Urinary bladder (tissue), 4 donors: ENCODE data around the gene MRPS18B. TPM values are rescaled to one million over a fixed set of nuclear protein-coding genes. Genes with fewer than 3 reads are reported as not detected.
"Not testable (repeated sequence)": the region's sequence is repeated elsewhere in the genome, so short reads cannot be mapped to it uniquely, and the experiment has no call there.

Experiments
- DNase-seq: peaks from one replicate; pipeline ENCODE4 v3.0.0-alpha.2; 2015; ENCODE audit errors: extremely low spot score
- H3K27ac ChIP-seq: one replicate; pipeline ENCODE4 v1.5.1; 2013; ENCODE audit warnings: low read depth, mild to moderate bottlenecking, moderate library complexity
- H3K36me3 ChIP-seq: one replicate; pipeline ENCODE4 v1.6.1; 2013; ENCODE audit warnings: mild to moderate bottlenecking, moderate library complexity; ENCODE audit not compliant: insufficient read depth
- H3K4me1 ChIP-seq: one replicate; pipeline ENCODE4 v1.6.1; 2013; ENCODE audit warnings: mild to moderate bottlenecking, moderate library complexity; ENCODE audit not compliant: insufficient read depth
- H3K4me3 ChIP-seq: one replicate; pipeline ENCODE4 v1.5.1; 2013; ENCODE audit warnings: low read depth, low read length
- WGBS: extraction: QIAGEN DNeasy Blood & Tissue Kit; methylation state at CpG from one replicate; pipeline ENCODE4 v1.1.7; 2013; 5-methylcytosine and 5-hydroxymethylcytosine counted together
- polyA plus RNA-seq: library from polyadenylated mRNA; stranded (reverse); fragments of 200-250 nt; gene quantifications from one replicate; pipeline ENCODE4 v1.2.3, GENCODE V29; 2013
- total RNA-seq: library from RNA; depleted of rRNA; stranded (reverse); fragments of >200 nt; gene quantifications from one replicate; pipeline ENCODE4 v1.2.3, GENCODE V29; 2014
- donor health status: healthy with polysubstance abuse.
- donor health status: healthy.

Gene MRPS18B
- total and polyA plus RNA-seq, 2 donors, result 58.6 to 64.7 TPM

- not testable (repeated sequence) for H3K27ac ChIP-seq, DNase-seq, H3K4me1 ChIP-seq, H3K36me3 ChIP-seq, H3K4me3 ChIP-seq
- 76% methylated on average over 15 of the region's 15 CpGs for WGBS
Observed at GRCh38 chr6:30597315-30598144, 20.1 kb upstream of the MRPS18B start.

GRCh38 chr6:30598912-30599624 is 18.6 kb upstream of the MRPS18B start:
- 67% methylated on average over 12 of the region's 12 CpGs for WGBS
- DNase-seq, result no peak
- H3K36me3 ChIP-seq, result peaks cover 11% of the 10 kb centered on the region

DNA sequence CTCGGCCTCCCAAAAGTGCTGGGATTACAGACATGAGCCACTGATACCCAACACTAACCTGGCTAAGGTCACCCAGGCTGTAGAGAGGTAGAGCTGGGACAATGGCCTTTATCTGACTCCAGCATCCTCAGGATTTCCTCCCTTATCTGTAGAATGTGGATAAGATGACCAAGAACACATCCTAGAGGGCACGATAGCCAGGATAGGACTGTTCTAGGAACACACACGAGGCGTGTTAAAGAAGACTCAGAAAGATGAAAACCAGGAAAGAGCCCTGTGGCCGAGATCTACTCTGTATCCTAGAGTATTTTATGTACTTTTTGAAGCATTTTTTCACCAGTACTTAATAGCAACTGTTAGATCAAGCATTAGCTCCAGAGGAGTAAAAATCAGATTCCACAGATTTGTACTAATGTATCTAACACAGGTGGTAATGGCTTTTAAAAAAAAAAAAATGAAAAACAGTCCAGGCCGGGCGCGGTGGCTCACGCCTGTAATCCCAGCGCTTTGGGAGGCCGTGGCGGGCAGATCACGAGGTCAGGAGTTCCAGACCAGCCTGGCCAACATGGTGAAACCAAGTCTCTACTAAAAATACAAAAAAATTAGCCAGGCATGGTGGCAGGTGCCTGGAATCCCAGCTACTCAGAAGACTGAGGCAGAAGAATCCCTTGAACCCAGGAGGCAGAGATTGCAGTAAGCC is 17.9 kb upstream of the MRPS18B start:
- no peak overlapping the region for H3K4me3 ChIP-seq
- H3K27ac ChIP-seq, result no peak overlapping the region
- peaks cover 17% of the 10 kb centered on the region for H3K36me3 ChIP-seq
- H3K4me1 ChIP-seq, result no peaks in the 10 kb centered on the region
- WGBS, result 66% methylated on average over 13 of the region's 13 CpGs
- no peak for DNase-seq

More at GRCh38 chr6:30598912-30599624, 18.6 kb upstream of the MRPS18B start:
- Histone ChIP-seq H3K4me3 (no peak overlapping the region), H3K27ac (no peak overlapping the region), H3K4me1 (no peaks in the 10 kb centered on the region)

DNA sequence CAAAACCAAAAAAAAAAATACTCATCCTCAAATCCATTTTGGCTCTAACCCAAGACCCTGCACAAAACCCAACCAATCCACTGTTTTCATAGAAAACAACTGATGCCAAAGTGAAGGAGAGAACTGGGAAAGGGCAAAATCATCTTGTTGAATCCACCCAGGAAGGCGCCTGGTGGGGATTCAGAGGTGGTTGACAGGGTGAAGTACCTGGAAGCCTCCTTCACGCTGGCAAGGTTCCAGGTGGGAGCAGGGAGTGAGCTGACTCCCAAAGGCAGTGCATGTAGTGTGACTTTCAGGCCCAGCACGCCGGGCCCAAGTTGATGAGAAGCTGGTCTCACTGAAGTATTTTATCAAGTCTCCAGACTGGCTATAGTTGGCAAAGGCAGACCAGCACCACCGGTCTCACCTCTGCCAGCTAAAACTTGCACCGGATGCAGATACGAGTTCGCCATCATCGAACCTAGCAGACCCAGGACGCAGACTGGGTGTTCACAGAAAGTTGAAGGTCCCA is 17.1 kb upstream of the MRPS18B start:
- H3K4me3 ChIP-seq, result no peak overlapping the region
- WGBS, result 54% methylated on average over 10 of the region's 10 CpGs
- DNase-seq, result no peak
- no peaks in the 10 kb centered on the region for H3K4me1 ChIP-seq
- H3K36me3 ChIP-seq, result peaks cover 20% of the 10 kb centered on the region
- no peak overlapping the region for H3K27ac ChIP-seq

- H3K27ac ChIP-seq, result no peak overlapping the region
- DNase-seq, result no peak
- H3K36me3 ChIP-seq, result peaks cover 20% of the 10 kb centered on the region
- 65% methylated on average over 6 of the region's 6 CpGs for whole genome bisulfite sequencing
- no peaks in the 10 kb centered on the region for H3K4me1 ChIP-seq
- H3K4me3 ChIP-seq, result no peak overlapping the region
Observed at GRCh38 chr6:30601436-30601814, 16.2 kb upstream of the MRPS18B start.

DNA sequence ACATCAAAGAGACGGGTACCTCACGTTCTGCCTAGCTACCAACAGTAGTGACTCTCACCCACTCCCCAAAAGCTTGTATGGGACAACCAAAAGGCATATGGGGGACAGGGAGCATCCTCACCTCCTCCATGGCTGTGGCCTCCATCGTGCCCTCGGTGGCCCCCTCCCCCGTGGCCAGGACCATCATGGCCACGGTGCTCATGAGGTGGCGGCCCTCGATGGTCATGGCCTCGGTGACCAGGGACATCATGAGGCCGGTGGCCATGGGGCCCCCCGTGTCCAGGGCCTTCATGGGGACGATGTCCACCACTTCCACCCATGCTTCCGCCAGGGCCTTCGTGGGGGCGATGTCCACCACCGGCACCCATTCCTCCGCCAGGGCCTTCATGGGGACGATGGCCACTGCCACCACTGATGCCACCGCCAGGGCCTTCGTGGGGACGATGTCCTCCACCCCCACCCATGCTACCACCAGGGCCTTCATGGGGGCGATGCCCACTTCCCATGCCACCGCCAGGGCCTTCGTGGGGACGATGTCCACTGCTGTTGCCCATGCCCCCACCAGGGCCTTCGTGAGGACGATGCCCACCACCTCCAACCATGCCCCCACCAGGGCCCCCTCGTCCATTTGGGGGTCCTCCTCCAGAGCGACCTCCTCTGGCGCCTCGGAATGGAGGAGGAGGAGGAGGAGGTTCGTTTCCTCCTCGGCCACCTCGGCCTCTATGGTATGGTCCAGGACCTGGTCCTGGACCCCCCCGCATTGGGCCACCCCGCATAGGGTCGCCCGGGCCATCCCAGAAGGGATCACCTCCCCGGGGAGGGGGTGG is 15.6 kb upstream of the MRPS18B start:
- Histone ChIP-seq H3K4me1 (no peaks in the 10 kb centered on the region), H3K27ac (no peak overlapping the region), H3K4me3 (no peak overlapping the region), H3K36me3 (peaks cover 20% of the 10 kb centered on the region)
- 91% methylated on average over 39 of the region's 39 CpGs for WGBS
- DNase-seq, result no peak

DNA sequence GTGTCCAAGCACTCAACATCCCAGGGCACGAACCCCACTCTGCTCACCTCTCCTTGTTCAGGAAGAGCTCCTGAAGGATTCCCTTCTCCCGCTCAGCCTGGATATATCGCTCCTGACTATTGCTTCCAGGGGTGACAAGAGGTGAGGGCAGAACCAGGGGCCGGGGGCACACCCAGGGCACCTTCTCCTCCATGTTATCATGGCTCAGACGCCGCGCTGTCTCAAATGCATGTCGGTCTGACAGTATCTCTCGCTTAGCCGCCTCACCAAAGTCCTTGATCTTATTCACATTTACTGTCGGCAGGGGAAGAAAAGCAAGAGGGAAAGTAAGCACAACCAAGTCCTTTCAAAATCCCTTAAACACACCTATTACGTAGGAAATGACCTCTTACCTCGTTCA is 13.7 kb upstream of the MRPS18B start:
- H3K4me3 ChIP-seq, result no peak overlapping the region
- peaks cover 23% of the 10 kb centered on the region for H3K36me3 ChIP-seq
- H3K27ac ChIP-seq, result no peak overlapping the region
- DNase-seq, result no peak
- WGBS, result 94% methylated on average over 13 of the region's 13 CpGs
- no peaks in the 10 kb centered on the region for H3K4me1 ChIP-seq

GRCh38 chr6:30610065-30610464 is 7.6 kb upstream of the MRPS18B start:
- WGBS, result 83% methylated on average over 4 of the region's 4 CpGs

DNA sequence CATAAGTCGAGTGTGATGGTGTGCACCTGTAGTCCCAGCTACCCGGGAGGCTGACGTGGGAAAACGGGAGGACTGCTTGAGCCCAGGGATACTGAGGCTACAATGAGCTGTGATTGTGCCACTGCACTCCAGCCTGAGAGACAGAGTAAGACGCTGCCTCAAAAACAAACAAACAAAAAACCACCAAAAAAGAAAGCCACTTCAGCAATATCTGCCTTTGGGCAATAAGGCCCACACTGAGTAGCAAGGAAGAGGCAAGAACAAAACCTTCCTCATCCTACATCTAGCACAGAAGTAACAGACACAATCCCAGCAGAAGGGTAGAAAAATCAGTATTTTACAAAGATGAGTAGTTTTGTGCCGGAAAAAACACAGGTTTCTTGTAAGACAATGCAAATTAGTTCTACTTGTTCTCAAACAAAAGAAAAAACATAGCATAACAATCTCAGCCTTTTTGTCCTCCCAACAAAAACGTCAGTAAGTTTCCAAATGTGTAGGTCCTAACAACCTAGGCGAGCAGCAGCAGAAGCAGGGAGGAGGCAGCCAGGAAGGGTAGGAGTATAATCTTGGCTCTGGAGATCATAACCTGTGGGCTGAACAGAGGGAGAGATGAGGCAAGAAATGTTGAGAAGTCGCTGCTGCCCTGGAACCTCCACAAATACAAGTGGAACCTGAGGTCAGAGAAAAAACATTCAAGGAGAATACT is 6.3 kb upstream of the MRPS18B start:
- peaks cover 4% of the 10 kb centered on the region for H3K36me3 ChIP-seq
- H3K4me1 ChIP-seq, result no peaks in the 10 kb centered on the region
- 73% methylated on average over 9 of the region's 9 CpGs for WGBS
- no peak overlapping the region for H3K27ac ChIP-seq
- no peak for DNase-seq
- no peak overlapping the region for H3K4me3 ChIP-seq

More at GRCh38 chr6:30610065-30610464, 7.6 kb upstream of the MRPS18B start:
- no peaks in the 10 kb centered on the region for H3K4me1 ChIP-seq
- H3K36me3 ChIP-seq, result peaks cover 4% of the 10 kb centered on the region
- DNase-seq, result no peak
- H3K27ac ChIP-seq, result no peak overlapping the region
- no peak overlapping the region for H3K4me3 ChIP-seq

GRCh38 chr6:30611856-30612194 is 5.8 kb upstream of the MRPS18B start:
- no peaks in the 10 kb centered on the region for H3K4me1 ChIP-seq
- peaks cover 5% of the 10 kb centered on the region for H3K36me3 ChIP-seq
- WGBS, result 60% methylated on average over 2 of the region's 2 CpGs
- H3K27ac ChIP-seq, result no peak overlapping the region
- no peak overlapping the region for H3K4me3 ChIP-seq
- no peak for DNase-seq

GRCh38 chr6:30612213-30612612 is 5.4 kb upstream of the MRPS18B start:
- Histone ChIP-seq H3K4me3 (no peak overlapping the region), H3K36me3 (peaks cover 5% of the 10 kb centered on the region), H3K4me1 (no peaks in the 10 kb centered on the region), H3K27ac (no peak overlapping the region)
- whole genome bisulfite sequencing, result 64% methylated on average over 1 of the region's 1 CpG
- DNase-seq, result no peak

- no peaks in the 10 kb centered on the region for H3K4me1 ChIP-seq
Observed at GRCh38 chr6:30612687-30613248, 4.9 kb upstream of the MRPS18B start.

More at GRCh38 chr6:30612687-30613248, 4.9 kb upstream of the MRPS18B start:
- Histone ChIP-seq H3K4me3 (no peak overlapping the region), H3K36me3 (peaks cover 4% of the 10 kb centered on the region), H3K27ac (no peak overlapping the region)
- no peak for DNase-seq
- 37% methylated on average over 6 of the region's 6 CpGs for WGBS
